Activated naive CD8-positive, alpha-beta T cell treated with anti-CD3 and anti-CD28 coated beads, Interleukin-2, amount 50 U/mL, for 24 hours (primary cell): ENCODE measurements around the gene ARVCF.

Experiments used
- ATAC-seq: fragments of 150-1000 bp; cut with Tn5 transposase; one replicate; pipeline ENCODE4 v1.10.0; 2021
- DNase-seq: peaks from one replicate; pipeline ENCODE4 v3.0.0; 2021
- H3K27ac Mint-ChIP-seq: one replicate; pipeline ENCODE4 v1.8.0; 2021; ENCODE audit warnings: mild to moderate bottlenecking, mixed read lengths
- H3K27me3 Mint-ChIP-seq: one replicate; pipeline ENCODE4 v1.8.0; 2021; ENCODE audit warnings: mixed read lengths
- H3K36me3 Mint-ChIP-seq: one replicate; pipeline ENCODE4 v1.8.0; 2021; ENCODE audit warnings: low read depth, mixed read lengths
- H3K4me1 Mint-ChIP-seq: one replicate; pipeline ENCODE4 v1.8.0; 2021; ENCODE audit warnings: mixed read lengths
- H3K4me3 Mint-ChIP-seq: one replicate; pipeline ENCODE4 v1.8.0; 2021; ENCODE audit warnings: mild to moderate bottlenecking, moderate library complexity, mixed read lengths
- H3K9me3 Mint-ChIP-seq: one replicate; pipeline ENCODE4 v1.8.0; 2021; ENCODE audit warnings: mixed read lengths

The ARVCF gene

GRCh38 chr22:20056161-20056560 is 39.5 kb upstream of the ARVCF start:
- no peak for ATAC-seq
- H3K4me3 Mint-ChIP-seq, result no peak overlapping the region
- H3K27ac Mint-ChIP-seq, result no peak overlapping the region

DNA sequence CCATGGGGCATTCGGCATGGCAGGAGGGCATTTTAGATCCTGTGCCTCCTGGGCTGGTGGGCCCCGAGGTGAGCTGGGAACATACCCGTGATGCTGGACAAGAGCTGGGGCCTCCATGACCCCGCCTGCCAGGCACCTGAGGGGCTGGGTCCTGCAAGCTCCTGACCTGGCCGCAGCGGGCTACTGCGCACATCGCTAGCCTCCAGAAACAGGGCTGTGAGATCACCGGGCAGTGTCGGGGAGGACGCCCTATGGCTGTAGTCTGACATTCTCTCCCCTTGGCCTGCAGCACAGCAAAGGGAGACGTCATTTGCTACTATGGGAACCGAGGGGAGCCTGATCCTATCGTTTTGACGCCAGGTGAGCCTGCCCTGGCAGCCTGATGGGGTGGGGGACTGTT is 39.0 kb upstream of the ARVCF start:
- H3K36me3 Mint-ChIP-seq, result peaks cover 2% of the 10 kb centered on the region

More at GRCh38 chr22:20056161-20056560, 39.5 kb upstream of the ARVCF start:
- Mint-ChIP-seq H3K9me3 (no peaks in the 10 kb centered on the region), H3K4me1 (peaks cover 8% of the 10 kb centered on the region), H3K27me3 (no peaks in the 10 kb centered on the region), H3K36me3 (peaks cover 2% of the 10 kb centered on the region)
- DNase-seq, result no peak

DNA sequence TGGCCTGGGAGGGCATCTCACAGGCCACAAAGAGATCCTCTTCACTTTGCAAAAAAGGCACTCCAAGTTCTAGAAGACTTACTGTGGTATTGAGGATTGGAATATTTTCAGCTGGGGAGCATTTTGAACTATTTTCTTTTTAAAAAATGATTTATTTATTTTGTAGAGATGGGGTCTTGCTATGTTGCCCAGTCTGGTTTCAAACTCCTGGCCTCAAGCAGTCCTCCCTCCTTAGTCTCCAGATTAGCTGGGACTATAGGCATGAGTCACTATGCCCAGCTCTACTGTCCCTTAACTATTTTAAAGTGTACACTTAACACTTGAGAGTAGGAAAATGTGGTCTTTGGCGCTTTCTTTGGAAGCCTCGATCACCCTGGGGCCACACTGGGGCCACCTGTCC is 38.5 kb upstream of the ARVCF start:
- no peak for DNase-seq
- Mint-ChIP-seq H3K9me3 (no peaks in the 10 kb centered on the region), H3K4me3 (no peak overlapping the region), H3K27me3 (no peaks in the 10 kb centered on the region), H3K36me3 (peaks cover 2% of the 10 kb centered on the region), H3K27ac (no peak overlapping the region), H3K4me1 (peaks cover 8% of the 10 kb centered on the region)
- ATAC-seq, result no peak

More for the DNA sequence above, 39.0 kb upstream of the ARVCF start:
- no peak overlapping the region for H3K4me3 Mint-ChIP-seq
- no peak overlapping the region for H3K27ac Mint-ChIP-seq
- no peak for ATAC-seq
- no peak for DNase-seq
- no peaks in the 10 kb centered on the region for H3K9me3 Mint-ChIP-seq
- H3K27me3 Mint-ChIP-seq, result no peaks in the 10 kb centered on the region
- peaks cover 8% of the 10 kb centered on the region for H3K4me1 Mint-ChIP-seq

- no peak for DNase-seq
- H3K4me3 Mint-ChIP-seq, result no peak overlapping the region
- ATAC-seq, result no peak
- peaks cover 5% of the 10 kb centered on the region for H3K36me3 Mint-ChIP-seq
- no peaks in the 10 kb centered on the region for H3K9me3 Mint-ChIP-seq
- H3K27ac Mint-ChIP-seq, result no peak overlapping the region
- H3K27me3 Mint-ChIP-seq, result no peaks in the 10 kb centered on the region
- peaks cover 8% of the 10 kb centered on the region for H3K4me1 Mint-ChIP-seq
These were observed 37.9 kb upstream of the ARVCF start for GRCh38 chr22:20054485-20054884.

GRCh38 chr22:20054034-20054427 is 37.4 kb upstream of the ARVCF start:
- peaks cover 7% of the 10 kb centered on the region for H3K36me3 Mint-ChIP-seq
- DNase-seq (no peak), ATAC-seq (no peak)
- no peaks in the 10 kb centered on the region for H3K27me3 Mint-ChIP-seq
- no peak overlapping the region for H3K27ac Mint-ChIP-seq
- H3K9me3 Mint-ChIP-seq, result peaks cover under 1% of the 10 kb centered on the region
- no peak overlapping the region for H3K4me3 Mint-ChIP-seq
- H3K4me1 Mint-ChIP-seq, result peaks cover 3% of the 10 kb centered on the region

- H3K36me3 Mint-ChIP-seq, result peaks cover 13% of the 10 kb centered on the region
- H3K27ac Mint-ChIP-seq, result no peak overlapping the region
- H3K4me3 Mint-ChIP-seq, result no peak overlapping the region
These were observed 36.9 kb upstream of the ARVCF start for GRCh38 chr22:20053407-20054033.

GRCh38 chr22:20052309-20053259 is 36.0 kb upstream of the ARVCF start:
- Mint-ChIP-seq H3K27ac (no peak overlapping the region), H3K27me3 (no peaks in the 10 kb centered on the region), H3K4me3 (no peak overlapping the region), H3K4me1 (peaks cover 6% of the 10 kb centered on the region), H3K9me3 (peaks cover 12% of the 10 kb centered on the region), H3K36me3 (peaks cover 21% of the 10 kb centered on the region)
- no peak for DNase-seq
- no peak for ATAC-seq

More at GRCh38 chr22:20053407-20054033, 36.9 kb upstream of the ARVCF start:
- no peak for DNase-seq
- ATAC-seq, result no peak
- Mint-ChIP-seq H3K27me3 (no peaks in the 10 kb centered on the region), H3K9me3 (peaks cover 6% of the 10 kb centered on the region), H3K4me1 (no peaks in the 10 kb centered on the region)

DNA sequence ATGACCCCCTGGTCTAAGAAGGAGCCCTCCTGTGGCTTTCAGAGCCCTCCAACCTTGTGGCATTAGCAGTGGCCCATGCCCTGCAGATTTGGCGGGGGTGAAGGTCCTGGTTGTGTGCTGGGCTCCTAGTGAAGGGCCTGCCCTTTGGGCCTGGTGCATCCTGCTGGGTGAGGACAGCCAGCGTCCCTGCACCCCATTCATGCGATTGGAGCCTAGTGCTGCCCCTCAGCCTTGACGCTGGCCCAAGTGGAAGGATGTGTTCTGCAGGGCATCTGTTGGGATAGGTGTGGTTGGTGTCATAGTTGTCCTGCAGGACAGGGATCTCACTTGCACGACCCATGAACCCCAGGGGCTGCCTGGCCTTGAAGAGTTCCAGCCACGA is 35.3 kb upstream of the ARVCF start:
- peaks cover 26% of the 10 kb centered on the region for H3K36me3 Mint-ChIP-seq
- no peak overlapping the region for H3K27ac Mint-ChIP-seq
- no peak for ATAC-seq
- no peaks in the 10 kb centered on the region for H3K27me3 Mint-ChIP-seq
- H3K4me3 Mint-ChIP-seq, result no peak overlapping the region
- DNase-seq, result no peak
- H3K9me3 Mint-ChIP-seq, result peaks cover 12% of the 10 kb centered on the region
- peaks cover 7% of the 10 kb centered on the region for H3K4me1 Mint-ChIP-seq

DNA sequence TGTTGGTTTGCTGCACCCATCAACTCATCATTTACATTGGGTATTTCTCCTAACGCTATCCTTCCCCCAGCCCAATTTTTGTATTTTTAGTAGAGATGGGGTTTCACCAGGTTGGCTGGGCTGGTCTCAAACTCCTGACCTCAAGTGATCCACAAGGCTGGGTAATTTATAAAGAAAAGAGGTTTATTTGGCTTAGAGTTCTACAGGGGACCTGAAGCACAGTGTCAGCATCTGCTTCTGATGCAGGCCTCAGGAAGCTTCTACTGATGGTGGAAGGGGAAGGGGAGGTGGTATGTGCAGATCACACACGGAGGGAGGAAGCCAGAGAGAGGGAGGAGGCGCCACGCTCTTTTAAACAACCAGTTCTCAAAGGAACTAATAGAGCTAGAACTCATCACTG is 30.1 kb upstream of the ARVCF start:
- Mint-ChIP-seq H3K4me1 (peaks cover 7% of the 10 kb centered on the region), H3K9me3 (peaks cover 12% of the 10 kb centered on the region), H3K36me3 (peaks cover 32% of the 10 kb centered on the region), H3K4me3 (no peak overlapping the region), H3K27me3 (no peaks in the 10 kb centered on the region), H3K27ac (no peak overlapping the region)
- ATAC-seq, result no peak
- no peak for DNase-seq

GRCh38 chr22:20044495-20045151 is 28.0 kb upstream of the ARVCF start:
- peaks cover 7% of the 10 kb centered on the region for H3K4me1 Mint-ChIP-seq
- ATAC-seq, result no peak
- no peaks in the 10 kb centered on the region for H3K27me3 Mint-ChIP-seq
- H3K27ac Mint-ChIP-seq, result no peak overlapping the region
- no peak overlapping the region for H3K4me3 Mint-ChIP-seq
- H3K36me3 Mint-ChIP-seq, result peaks cover 30% of the 10 kb centered on the region
- no peak for DNase-seq
- H3K9me3 Mint-ChIP-seq, result peaks cover 12% of the 10 kb centered on the region

GRCh38 chr22:20043997-20044342 is 27.3 kb upstream of the ARVCF start:
- H3K27ac Mint-ChIP-seq, result no peak overlapping the region
- DNase-seq (no peak), ATAC-seq (no peak)
- no peaks in the 10 kb centered on the region for H3K27me3 Mint-ChIP-seq
- peaks cover 26% of the 10 kb centered on the region for H3K36me3 Mint-ChIP-seq
- H3K4me1 Mint-ChIP-seq, result peaks cover 7% of the 10 kb centered on the region
- peaks cover 10% of the 10 kb centered on the region for H3K9me3 Mint-ChIP-seq
- no peak overlapping the region for H3K4me3 Mint-ChIP-seq

DNA sequence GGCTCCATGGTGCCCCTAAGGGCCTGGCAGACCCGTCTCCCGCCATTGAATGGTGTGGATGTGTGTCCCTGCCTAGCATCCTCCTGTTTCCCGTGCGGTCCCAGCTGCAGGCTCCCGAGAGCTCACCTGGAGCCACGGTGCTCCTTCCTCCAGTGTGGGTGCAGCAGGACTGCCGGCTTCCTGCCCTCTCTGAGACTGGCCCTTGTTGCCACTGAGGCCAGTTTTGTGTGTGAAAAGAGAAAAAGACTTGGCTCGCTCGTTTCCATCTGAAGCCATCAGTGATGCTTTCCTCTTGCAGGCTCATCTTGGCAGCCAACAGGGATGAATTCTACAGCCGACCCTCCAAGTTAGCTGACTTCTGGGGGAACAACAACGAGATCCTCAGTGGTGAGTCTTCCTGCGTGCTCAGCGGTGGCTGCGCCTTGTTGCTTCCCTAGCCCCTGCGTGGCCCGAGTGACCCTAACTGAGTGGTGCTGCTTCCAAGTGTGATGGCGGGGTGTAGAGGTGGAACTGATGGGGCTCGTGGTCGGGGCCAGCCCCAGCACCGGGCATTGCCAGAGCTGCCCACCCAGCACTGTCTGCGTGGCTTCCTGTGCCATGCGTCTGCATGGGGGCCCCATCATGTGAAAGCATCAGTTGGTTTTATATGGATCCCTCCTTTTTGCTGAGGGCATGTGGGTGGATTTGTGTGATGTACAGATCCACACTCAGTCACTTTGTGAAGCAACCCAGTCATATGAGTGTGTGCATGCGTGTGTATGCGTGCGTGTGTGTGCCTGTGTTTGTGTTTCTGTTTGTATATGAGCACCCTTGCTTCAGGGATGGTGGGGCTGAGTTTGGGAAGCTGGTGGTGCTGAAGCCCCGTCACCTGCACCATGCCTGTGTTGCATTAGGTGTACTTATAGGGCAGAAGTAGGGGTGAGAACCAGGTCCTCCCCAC is 26.7 kb upstream of the ARVCF start:
- H3K4me3 Mint-ChIP-seq, result no peak overlapping the region
- H3K9me3 Mint-ChIP-seq, result peaks cover 4% of the 10 kb centered on the region
- DNase-seq (no peak), ATAC-seq (no peak)
- no peaks in the 10 kb centered on the region for H3K27me3 Mint-ChIP-seq
- peaks cover 20% of the 10 kb centered on the region for H3K36me3 Mint-ChIP-seq
- H3K27ac Mint-ChIP-seq, result no peak overlapping the region
- peaks cover 6% of the 10 kb centered on the region for H3K4me1 Mint-ChIP-seq

DNA sequence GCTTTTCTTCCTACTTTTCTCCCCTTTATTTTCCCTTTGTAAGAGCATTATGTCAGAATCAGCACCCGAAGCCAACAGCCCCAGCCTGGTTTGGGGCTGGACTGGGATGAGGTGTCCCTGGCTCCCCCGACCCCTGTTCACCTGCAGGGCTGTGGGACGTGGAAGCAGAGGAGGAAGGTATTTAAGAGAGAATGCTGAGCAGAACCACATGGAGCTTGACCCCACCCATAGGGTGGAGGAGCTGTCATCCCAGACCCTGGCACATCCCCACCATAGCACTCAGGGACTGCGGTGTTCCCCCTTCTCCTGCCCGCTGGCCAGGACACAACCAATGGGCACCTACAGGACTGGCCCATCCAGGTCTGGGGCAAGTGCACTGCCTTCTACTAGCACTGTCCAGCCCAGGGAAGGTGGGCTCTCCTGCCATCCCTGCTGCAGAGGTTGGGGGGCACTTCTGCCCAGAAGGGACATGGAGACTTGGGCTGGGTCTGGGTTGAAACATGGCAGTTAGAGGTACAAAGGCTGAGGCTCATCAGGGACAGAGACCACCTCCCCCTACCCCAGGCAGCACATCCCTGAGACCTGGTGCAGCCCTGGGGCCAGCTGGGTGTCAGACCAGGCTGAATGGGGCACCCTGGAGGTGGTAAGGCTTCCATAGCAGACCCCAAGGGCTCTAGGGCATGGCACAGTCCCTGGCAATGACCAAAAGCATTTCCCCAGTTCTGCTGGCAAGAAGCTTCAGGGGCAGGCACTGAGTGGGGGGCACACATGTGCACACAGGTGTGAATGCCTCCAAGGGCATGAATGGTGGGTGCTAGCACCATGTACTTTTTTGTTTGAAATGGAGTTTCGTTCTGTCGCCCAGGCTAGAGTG is 23.9 kb upstream of the ARVCF start:
- peaks cover 11% of the 10 kb centered on the region for H3K4me1 Mint-ChIP-seq
- no peak for ATAC-seq
- DNase-seq, result no peak
- no peaks in the 10 kb centered on the region for H3K9me3 Mint-ChIP-seq
- H3K36me3 Mint-ChIP-seq, result peaks cover 6% of the 10 kb centered on the region
- no peak overlapping the region for H3K27ac Mint-ChIP-seq
- no peaks in the 10 kb centered on the region for H3K27me3 Mint-ChIP-seq
- H3K4me3 Mint-ChIP-seq, result no peak overlapping the region
